Brain microvascular endothelial cell (primary cell): ENCODE measurements around the gene TFIP11.
"Not testable (repeated sequence)": the region's sequence is repeated elsewhere in the genome, so short reads cannot be mapped to it uniquely, and the experiment has no call there.

Experiments
- DNase-seq: peaks from one replicate; pipeline ENCODE4 v3.0.0-alpha.2; 2020
- H3K27ac ChIP-seq: fragments of 250-450 bp; sonication (Bioruptor Pico); 2 replicates; pipeline ENCODE4 v1.5.1; 2020; ENCODE audit warnings: mild to moderate bottlenecking, moderate library complexity
- H3K27me3 ChIP-seq: fragments of 250-450 bp; sonication (Bioruptor Pico); replicated peaks from 2 replicates; pipeline ENCODE4 v1.5.1; 2020; ENCODE audit warnings: mild to moderate bottlenecking
- H3K36me3 ChIP-seq: fragments of 250-450 bp; sonication (Bioruptor Pico); replicated peaks from 2 replicates; pipeline ENCODE4 v1.5.1; 2020; ENCODE audit warnings: mild to moderate bottlenecking
- H3K4me3 ChIP-seq: 2 replicates; pipeline ENCODE4 v1.5.1; 2011; ENCODE audit warnings: low read depth, mild to moderate bottlenecking, control low read depth, low read length, moderate library complexity
- in situ Hi-C: cut with HindIII; loops from 2 replicates; pipeline ENCODE4 v1.10.0; 2017; ENCODE audit warnings: low sequenced_read_pairs, low pct_ligation_motif_present
- TF ChIP-seq, protein P1 (sequence below): IDR thresholded peaks from 2 replicates; pipeline ENCODE4 v1.5.1; 2011; ENCODE audit warnings: low read depth, mild to moderate bottlenecking, moderate library complexity, low read length, control low read depth, inconsistent platforms; ENCODE audit errors: missing control alignments

Gene TFIP11

DNA sequence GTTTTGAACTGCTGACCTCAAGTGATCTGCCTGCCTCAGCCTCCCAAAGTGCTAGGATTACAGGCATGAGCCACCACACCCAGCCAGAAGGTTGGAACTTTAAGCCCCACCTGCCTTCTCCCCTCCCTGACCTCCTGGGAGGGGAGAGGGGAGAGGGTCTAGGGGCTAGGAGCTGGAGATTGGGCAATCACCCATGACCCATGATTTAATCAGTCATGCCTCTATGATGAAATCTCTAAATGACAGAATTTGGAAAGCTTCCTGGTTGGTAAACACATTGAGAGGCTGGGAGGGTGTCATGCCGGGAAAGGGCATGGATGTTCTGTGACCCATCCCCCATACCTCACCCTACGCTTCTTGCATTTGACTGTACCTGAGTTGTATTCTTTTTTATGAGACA lies 17.1 kb upstream of the TFIP11 start:
- DNase-seq: no peak

DNA sequence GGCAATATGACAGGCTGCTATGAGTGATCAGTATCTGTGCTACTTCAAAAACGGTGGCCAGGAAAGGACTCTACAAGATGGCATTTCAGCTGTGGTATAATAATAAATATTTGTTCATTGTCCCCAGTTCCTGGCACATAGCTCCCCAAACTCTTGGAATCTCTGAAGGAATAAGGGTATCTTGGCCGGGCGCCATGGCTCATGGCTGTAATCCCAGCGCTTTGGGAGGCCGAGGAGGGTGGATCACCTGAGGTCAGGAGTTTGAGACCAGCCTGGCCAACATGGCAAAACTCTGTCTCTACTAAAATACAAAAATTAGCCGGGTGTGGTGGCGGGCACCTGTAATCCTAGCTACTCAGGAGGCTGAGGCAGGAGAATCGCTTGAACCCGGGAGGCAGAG lies 16.2 kb upstream of the TFIP11 start:
- peaks cover 49% of the 10 kb centered on the region for H3K36me3 ChIP-seq
- H3K4me3 ChIP-seq, H3K27me3 ChIP-seq, H3K27ac ChIP-seq, in situ Hi-C loops, DNase-seq: not testable (repeated sequence)

More for the DNA sequence above, 17.1 kb upstream of the TFIP11 start:
- TF ChIP-seq, protein P1, sequence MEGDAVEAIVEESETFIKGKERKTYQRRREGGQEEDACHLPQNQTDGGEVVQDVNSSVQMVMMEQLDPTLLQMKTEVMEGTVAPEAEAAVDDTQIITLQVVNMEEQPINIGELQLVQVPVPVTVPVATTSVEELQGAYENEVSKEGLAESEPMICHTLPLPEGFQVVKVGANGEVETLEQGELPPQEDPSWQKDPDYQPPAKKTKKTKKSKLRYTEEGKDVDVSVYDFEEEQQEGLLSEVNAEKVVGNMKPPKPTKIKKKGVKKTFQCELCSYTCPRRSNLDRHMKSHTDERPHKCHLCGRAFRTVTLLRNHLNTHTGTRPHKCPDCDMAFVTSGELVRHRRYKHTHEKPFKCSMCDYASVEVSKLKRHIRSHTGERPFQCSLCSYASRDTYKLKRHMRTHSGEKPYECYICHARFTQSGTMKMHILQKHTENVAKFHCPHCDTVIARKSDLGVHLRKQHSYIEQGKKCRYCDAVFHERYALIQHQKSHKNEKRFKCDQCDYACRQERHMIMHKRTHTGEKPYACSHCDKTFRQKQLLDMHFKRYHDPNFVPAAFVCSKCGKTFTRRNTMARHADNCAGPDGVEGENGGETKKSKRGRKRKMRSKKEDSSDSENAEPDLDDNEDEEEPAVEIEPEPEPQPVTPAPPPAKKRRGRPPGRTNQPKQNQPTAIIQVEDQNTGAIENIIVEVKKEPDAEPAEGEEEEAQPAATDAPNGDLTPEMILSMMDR: no peak
- H3K27ac ChIP-seq: no peak overlapping the region
- H3K4me3 ChIP-seq: no peak overlapping the region
- peaks cover 48% of the 10 kb centered on the region for H3K36me3 ChIP-seq
- in situ Hi-C loops: no loop called here
- H3K27me3 ChIP-seq: no peaks in the 10 kb centered on the region

DNA sequence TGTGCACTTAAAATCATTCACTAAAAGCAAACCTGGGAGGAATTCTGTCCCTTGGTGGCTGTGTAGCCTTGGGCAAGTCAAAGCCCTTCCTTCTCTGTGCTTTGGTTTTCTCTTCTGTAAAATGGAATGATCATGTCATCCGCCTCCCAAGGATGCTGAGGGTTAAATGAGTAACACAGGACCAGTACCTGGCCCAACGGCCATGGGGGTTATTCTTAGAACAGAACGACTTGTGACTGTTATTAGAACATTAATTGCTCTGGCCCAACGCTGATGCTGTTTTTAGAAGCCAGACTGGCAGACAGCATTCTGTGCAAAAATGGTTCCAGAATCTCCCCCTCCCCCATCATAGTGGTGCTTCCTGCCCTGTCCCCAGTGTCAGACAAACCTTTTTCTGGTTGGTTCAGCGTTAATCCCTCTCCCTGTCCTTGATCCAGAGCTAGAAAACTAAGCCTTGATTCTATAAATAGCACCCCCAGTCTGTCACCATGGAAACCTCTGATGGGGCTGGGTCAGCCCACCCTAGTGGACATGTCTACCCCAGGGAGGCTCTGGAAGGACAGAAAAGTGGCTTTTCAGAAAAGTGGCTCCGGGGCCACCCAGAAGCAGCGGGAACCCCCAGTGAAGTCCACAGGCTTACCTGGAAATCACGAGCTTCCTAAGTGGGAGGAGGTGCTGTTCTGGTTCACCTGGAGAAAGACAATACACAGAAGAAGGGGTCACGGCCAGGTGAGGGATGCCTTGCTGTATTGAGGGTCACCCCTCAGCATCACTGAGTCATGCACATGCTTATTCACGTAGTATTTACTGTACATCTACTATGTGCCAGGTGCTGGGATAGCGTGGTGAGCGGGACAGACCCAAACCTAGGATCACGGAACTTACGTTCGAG lies 15.5 kb upstream of the TFIP11 start:
- in situ Hi-C loops: no loop called here
- Histone ChIP-seq H3K27me3 (no peaks in the 10 kb centered on the region), H3K4me3 (no peak overlapping the region), H3K36me3 (peaks cover 49% of the 10 kb centered on the region), H3K27ac (no peak overlapping the region)
- TF ChIP-seq, protein P1: no peak
- no peak for DNase-seq

DNA sequence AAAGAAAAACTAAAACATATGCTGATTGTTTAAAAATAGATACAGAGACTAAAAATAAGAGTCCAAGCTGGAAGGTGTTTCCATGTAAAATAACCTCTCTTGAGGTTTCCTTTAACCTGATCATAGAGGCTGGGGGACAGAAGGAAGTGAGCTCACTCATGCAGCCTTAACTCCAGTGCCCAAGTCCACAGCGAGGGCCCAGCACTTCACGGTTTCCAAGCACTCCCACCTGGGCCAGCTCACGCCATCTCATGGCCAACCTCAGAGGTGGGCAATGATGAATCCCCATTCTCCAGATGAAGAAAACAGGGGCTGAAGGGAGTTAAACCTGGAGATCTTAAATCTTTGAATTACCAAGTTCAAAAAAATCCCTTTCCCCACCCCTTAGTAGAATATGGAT lies 14.9 kb upstream of the TFIP11 start:
- Histone ChIP-seq H3K4me3 (no peak overlapping the region), H3K36me3 (peaks cover 46% of the 10 kb centered on the region), H3K27ac (no peak overlapping the region), H3K27me3 (no peaks in the 10 kb centered on the region)
- no peak for DNase-seq
- in situ Hi-C loops: no loop called here
- TF ChIP-seq, protein P1: no peak

DNA sequence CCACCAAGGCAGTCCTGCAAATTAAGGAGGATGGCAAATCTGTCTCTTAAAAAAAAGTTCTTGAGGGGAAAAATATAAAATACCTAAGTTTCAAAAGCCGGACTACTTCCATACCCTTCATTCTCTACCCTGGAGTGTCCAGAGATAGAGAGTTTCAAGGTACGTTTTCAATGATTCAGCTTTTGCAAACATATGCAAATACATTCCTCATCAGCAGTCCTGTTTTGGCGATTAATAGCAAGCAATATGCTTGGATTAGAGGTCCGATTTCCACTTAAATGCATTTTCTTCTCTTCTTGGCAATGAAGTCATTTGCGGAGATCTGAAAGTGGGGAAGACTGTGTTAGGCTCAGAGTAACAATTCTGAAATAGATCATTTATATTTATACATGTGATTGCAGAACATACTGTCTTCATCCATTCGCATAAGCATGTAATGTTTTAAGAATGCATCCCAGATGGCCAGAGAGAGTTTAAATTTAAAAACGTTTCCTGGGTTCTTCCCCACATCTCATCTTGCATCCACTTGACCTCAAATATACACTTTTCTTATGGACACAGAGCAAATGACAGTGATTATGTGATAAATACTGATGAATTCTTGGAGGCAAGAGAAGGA lies 13.8 kb upstream of the TFIP11 start:
- no peaks in the 10 kb centered on the region for H3K27me3 ChIP-seq
- TF ChIP-seq, protein P1: no peak
- H3K27ac ChIP-seq: no peak overlapping the region
- DNase-seq: no peak
- H3K4me3 ChIP-seq: no peak overlapping the region
- H3K36me3 ChIP-seq: peaks cover 41% of the 10 kb centered on the region
- in situ Hi-C loops: no loop called here

DNA sequence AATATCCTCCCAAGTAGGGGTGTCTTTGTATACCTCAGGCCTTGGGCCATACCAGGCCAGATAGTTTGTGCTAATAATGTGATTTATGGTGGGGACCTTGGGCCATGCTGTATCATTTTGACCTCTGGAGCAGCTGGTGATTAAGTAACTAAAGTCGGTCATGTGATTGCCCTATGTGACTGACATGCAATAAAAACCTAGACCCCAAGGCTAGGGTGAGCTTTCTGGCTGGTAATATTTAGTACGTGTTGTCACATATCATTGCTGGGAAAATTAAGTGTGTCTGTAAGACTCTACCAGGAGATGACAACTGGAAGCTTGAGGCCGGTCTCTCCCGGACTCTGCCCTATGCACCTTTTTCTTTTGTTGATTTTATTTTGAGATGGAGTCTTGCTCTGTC lies 12.6 kb upstream of the TFIP11 start:
- no peak overlapping the region for H3K27ac ChIP-seq
- DNase-seq: no peak
- in situ Hi-C loops: no loop called here

More for the DNA sequence above, 12.6 kb upstream of the TFIP11 start:
- no peak overlapping the region for H3K4me3 ChIP-seq
- H3K36me3 ChIP-seq: peaks cover 37% of the 10 kb centered on the region
- TF ChIP-seq, protein P1: no peak
- no peaks in the 10 kb centered on the region for H3K27me3 ChIP-seq
